ENCODE data around the gene APOO. TPM values are rescaled to one million over a fixed set of nuclear protein-coding genes. Genes with fewer than 3 reads are reported as not detected.

APOO gene
- total RNA-seq, 4 donors from 2014 or later, result 12.1 to 37.3 (median 30.8) TPM

- Histone ChIP-seq H3K4me1 (no peaks in the 10 kb centered on the region), H3K9me3 (no peaks in the 10 kb centered on the region), H3K27ac (no peak overlapping the region), H3K27me3 (no peaks in the 10 kb centered on the region), H3K4me3 (no peak overlapping the region), H3K36me3 (no peaks in the 10 kb centered on the region)
- ATAC-seq, result no peak
- no peak for DNase-seq
- no peak for TF ChIP-seq CTCF (IDR thresholded peaks at IDR 0.05 in 4 of 5, conservative IDR thresholded peaks at IDR 0.05 in 1 of 5)
- no peak for TF ChIP-seq POLR2A (IDR thresholded peaks at IDR 0.05)
- in situ Hi-C loops (cut with MboI; ENCODE audit: low sequenced_read_pairs in 4 of 4) (no loop called here), intact Hi-C loops (cut with DNase I; ENCODE audit: low total_unique reads) (no loop called here)
Observed at GRCh38 chrX:23825675-23826074, 82.1 kb downstream of the APOO start.

- Histone ChIP-seq H3K27me3 (no peaks in the 10 kb centered on the region), H3K4me1 (no peaks in the 10 kb centered on the region), H3K9me3 (no peaks in the 10 kb centered on the region), H3K36me3 (no peaks in the 10 kb centered on the region), H3K27ac (no peak overlapping the region), H3K4me3 (no peak overlapping the region)
- ATAC-seq (no peak), DNase-seq (no peak)
- TF ChIP-seq POLR2A (IDR thresholded peaks at IDR 0.05), result no peak
- no peak for TF ChIP-seq CTCF (IDR thresholded peaks at IDR 0.05 in 4 of 5, conservative IDR thresholded peaks at IDR 0.05 in 1 of 5)
- intact Hi-C loops (cut with DNase I; ENCODE audit: low total_unique reads), result no loop called here
- in situ Hi-C loops (cut with MboI; ENCODE audit: low sequenced_read_pairs in 4 of 4), result no loop called here
Observed at GRCh38 chrX:23822841-23823240, 84.9 kb downstream of the APOO start.

GRCh38 chrX:23822397-23822796 is 85.3 kb downstream of the APOO start:
- Histone ChIP-seq H3K4me3 (no peak overlapping the region), H3K9me3 (no peaks in the 10 kb centered on the region), H3K4me1 (no peaks in the 10 kb centered on the region), H3K27ac (no peak overlapping the region), H3K36me3 (no peaks in the 10 kb centered on the region), H3K27me3 (no peaks in the 10 kb centered on the region)
- no peak for DNase-seq
- no peak for TF ChIP-seq POLR2A (IDR thresholded peaks at IDR 0.05)
- TF ChIP-seq CTCF (IDR thresholded peaks at IDR 0.05 in 4 of 5, conservative IDR thresholded peaks at IDR 0.05 in 1 of 5), result no peak
- intact Hi-C loops (cut with DNase I; ENCODE audit: low total_unique reads) (no loop called here), in situ Hi-C loops (cut with MboI; ENCODE audit: low sequenced_read_pairs in 4 of 4) (no loop called here)
- no peak for ATAC-seq

GRCh38 chrX:23821847-23822246 is 85.9 kb downstream of the APOO start:
- in situ Hi-C loops (cut with MboI; ENCODE audit: low sequenced_read_pairs in 4 of 4), result no loop called here
- no peak for TF ChIP-seq CTCF (IDR thresholded peaks at IDR 0.05 in 4 of 5, conservative IDR thresholded peaks at IDR 0.05 in 1 of 5)
- intact Hi-C loops (cut with DNase I; ENCODE audit: low total_unique reads), result no loop called here
- no peak for ATAC-seq
- DNase-seq, result no peak
- Histone ChIP-seq H3K9me3 (no peaks in the 10 kb centered on the region), H3K36me3 (no peaks in the 10 kb centered on the region), H3K4me1 (no peaks in the 10 kb centered on the region), H3K27me3 (no peaks in the 10 kb centered on the region), H3K27ac (no peak overlapping the region), H3K4me3 (no peak overlapping the region)

GRCh38 chrX:23820235-23820782 is 87.4 kb downstream of the APOO start:
- H3K27me3 ChIP-seq, result no peaks in the 10 kb centered on the region
- in situ Hi-C loops (cut with MboI; ENCODE audit: low sequenced_read_pairs in 4 of 4), result no loop called here
- H3K4me1 ChIP-seq, result no peaks in the 10 kb centered on the region
- no peaks in the 10 kb centered on the region for H3K9me3 ChIP-seq
- intact Hi-C loops (cut with DNase I; ENCODE audit: low total_unique reads), result no loop called here
- no peak overlapping the region for H3K4me3 ChIP-seq
- H3K27ac ChIP-seq, result no peak overlapping the region
- ATAC-seq (no peak), DNase-seq (no peak)
- TF ChIP-seq CTCF (IDR thresholded peaks at IDR 0.05 in 4 of 5, conservative IDR thresholded peaks at IDR 0.05 in 1 of 5) (no peak), POLR2A (IDR thresholded peaks at IDR 0.05) (no peak)
- H3K36me3 ChIP-seq, result no peaks in the 10 kb centered on the region

Data from gastrocnemius medialis (tissue), 4 donors.